GM21423 (cell line): ENCODE data around the gene BTBD18.

Experiments
- ATAC-seq: cut with Tn5 transposase; IDR thresholded peaks from one replicate; pipeline ENCODE4 v1.9.1; 2021; ENCODE audit warnings: mild to moderate bottlenecking, moderate library complexity; ENCODE audit not compliant: unreplicated experiment

Gene BTBD18, protein sequence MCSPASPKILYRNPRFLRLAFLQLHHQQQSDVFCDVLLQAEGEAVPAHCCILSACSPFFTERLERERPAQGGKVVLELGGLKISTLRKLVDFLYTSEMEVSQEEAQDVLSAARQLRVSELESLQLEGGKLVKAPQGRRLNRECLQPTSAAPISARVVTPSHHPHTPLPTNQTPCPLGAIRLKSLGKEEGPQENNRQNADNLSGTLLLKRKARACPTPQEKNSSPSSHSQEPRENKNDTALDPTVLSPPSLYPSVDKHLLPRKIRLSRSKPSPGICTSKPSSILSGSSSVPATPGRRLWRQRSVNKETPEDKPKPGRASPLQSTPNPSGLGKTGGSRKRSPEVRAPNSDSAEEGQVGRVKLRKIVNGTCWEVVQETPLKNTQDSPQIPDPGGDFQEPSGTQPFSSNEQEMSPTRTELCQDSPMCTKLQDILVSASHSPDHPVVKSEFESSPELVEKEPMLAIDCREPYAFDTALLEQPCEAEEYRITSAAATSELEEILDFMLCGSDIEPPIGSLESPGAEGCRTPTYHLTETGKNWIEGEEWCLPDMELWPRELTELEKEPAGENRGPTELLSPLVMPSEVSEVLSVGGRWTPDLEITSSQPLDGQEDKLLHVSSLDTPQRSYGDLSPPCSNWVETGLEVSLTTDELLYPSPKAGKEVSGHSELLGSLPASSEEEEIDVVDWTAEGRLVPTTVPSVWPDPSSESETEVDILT

DNA sequence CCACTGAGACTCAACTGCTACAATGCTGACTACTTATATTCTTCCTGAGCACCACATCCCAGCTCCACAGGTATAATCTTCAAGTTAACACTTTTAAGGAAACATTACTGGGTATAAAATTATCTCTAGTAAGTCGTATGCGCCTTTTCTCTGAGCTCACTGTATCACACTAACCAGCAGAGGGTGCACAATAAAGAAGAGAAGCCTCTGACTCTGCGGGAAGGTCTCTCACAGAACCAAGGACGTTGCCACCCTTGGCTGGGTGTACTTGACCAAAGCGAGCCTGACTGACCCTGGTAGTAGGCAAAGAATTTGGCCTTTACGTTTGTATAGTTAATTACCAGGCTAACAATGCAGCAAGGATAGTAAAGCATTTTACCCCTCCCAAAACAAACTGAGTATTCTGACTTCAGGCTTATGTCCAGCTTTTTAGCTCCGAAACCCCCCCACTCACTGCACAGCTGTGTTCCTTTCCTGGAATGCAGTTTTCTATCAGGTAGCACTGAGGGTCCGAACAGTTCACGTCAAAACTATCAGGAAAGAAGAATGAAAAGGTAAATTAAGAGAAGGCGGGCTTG, at the start of gene BTBD18:
Gene BTBD18 (minus strand): TSS at position 144 of the 578 bp plus-strand sequence. CDS start 631 bp downstream, outside the sequence.
- ATAC-seq: no peak

DNA sequence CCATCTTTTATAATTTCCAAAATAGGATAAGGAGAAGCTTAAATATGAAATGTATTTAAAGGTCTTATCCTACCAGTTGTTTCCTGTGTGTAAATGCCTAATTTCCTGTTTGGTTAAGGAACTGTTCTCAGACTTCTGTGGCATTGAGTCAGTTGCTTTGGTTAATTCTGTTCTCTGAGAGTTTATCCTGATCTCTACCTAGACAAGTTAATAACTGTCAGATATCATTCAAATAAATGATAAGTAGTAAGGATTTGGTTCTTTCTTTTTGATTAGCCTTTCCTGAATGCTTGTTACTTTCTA, 49.5 kb upstream of the BTBD18 start:
- no peak for ATAC-seq

DNA sequence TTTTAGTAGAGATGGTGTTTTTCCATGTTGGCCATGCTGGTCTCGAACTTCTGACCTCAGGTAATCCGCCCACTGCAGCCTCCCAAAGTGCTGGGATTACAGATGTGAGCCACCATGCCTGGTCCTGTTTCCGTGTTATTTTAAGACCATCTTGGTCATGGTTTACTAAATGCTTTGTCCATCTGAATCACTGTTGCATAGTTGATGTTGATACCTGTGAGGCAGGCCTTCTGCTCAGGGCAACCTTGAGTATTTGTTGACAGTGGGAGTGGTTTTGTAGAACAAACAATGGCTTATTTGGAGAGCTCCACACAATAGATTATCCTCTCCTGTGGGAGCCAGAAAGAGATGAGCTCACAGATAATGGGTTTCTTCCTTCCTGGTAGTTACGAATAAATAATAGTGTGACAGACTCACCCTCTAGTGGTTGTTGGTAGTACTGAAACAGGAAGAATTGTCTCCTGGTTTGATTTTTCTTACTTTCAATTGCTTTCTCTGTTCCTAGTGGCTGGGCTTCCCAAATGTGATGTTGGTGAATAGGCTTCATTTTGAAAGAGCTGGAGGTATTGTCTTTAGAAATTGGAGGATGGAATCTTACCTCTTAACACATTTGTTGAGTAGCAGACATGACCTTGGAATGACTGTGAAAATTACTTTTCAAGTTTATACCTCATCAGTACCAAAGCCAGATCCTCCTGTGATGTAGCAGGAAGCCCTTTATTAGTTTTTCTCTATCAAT, 49.0 kb upstream of the BTBD18 start:
- ATAC-seq: peak; percentile 87

DNA sequence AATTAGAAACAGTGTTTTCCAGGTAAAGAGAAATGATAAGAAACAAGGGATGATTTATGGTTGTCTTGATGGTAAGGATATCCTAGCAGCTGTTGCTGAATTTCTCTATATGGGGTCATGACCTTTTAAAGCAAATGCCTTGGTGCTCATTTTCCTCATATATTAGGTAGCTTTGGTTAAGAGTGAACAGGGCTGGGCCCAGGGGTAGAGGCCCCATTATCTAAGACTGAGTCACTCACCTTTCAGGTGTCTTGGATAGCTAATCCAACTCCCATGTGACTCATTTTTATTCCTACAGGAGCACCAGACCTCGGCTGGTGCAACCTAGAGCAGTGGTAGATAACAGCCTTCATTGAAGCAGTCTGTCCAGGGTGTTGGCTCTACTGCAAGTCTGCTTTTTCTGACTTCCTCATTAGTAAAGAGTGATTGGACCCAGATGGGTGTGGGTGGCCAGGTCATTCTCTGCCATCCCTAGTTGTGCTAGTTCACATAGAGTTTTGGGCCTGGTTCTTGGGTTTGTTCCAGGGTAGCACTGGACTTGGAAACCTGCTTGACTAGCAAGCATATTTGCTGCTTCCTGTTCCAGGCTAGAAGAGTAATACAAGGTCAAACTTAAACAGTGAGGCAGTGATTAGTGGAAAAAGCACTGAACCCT, 47.4 kb upstream of the BTBD18 start:
- no peak for ATAC-seq

DNA sequence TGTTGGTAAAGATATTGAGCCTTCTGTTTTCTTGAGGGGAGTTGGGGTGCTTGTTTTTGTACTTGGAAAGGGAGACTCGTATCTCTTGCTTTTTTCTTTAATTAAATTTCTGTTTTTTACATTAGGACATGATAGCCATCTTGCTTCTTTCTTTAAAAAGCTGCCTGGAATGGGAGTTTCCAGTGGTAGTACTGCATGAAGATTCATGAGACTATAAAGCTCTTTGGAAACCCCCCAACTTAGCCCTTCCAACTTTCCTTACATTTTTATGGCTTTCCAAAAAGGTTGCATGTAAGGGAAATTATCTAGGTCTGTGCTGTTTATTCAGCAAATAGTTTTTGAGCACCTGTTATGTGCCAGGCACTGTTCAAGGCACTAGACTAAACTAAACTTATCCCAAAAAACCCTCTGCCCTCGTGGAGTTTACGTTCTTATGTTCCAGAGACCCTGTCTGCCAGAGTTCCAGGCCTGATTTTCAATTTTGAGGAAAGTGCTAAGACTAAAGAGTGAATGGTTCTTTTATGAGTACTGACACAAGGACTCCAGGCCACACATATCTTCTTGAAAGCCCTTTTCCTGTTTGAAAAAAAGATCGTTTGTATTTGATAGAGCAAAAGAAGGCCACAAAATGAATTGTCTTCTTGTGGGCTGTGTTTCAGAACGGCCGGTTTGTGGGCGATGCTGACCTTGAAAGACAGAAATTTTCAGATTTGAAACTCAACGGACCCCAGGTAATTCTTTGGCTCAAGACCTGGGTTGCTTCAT, 41.9 kb upstream of the BTBD18 start:
- no peak for ATAC-seq

DNA sequence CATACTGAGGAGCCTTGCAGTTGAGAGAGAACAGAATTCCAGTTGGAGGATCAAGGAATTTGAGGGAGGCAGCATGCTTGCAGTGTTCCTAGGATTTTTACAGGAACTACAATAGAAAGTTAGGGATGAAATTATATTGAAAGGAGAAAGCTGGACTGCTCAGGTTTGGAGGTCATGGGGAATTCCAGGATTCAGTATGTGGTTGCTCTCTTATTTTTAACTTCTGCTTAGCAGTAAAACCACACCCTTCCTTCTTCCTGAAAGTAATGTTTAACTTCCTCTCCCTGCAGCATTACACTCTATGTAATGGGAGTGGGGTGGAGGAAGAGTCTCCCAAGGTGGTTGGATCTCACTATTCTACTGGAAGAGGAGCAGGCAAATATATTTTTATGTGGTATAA, 41.3 kb upstream of the BTBD18 start:
- ATAC-seq: no peak

DNA sequence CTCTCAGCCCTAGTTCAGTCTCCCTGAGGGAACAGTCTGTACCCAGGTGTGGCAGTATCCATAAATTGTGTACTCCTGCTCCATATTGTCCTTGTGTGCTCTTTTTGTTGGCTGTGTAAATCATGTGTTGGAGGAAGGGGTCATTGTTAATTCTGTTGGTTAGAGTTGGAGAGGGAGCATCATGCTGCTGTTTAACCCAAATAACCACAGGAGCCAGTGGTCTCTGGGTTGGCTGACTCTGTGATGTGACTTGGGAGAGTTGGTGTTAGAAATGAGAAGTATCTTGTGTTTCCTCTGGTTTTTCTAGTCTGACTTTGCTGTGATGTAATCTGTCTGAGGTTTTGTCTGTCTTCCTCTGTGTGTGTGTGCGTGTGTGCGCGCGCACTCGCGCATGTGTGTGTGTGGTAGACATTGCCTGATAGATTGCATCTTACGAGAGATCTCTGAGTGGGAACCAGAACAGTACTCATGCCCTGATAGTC, 40.5 kb upstream of the BTBD18 start:
- peak; percentile 76 for ATAC-seq

DNA sequence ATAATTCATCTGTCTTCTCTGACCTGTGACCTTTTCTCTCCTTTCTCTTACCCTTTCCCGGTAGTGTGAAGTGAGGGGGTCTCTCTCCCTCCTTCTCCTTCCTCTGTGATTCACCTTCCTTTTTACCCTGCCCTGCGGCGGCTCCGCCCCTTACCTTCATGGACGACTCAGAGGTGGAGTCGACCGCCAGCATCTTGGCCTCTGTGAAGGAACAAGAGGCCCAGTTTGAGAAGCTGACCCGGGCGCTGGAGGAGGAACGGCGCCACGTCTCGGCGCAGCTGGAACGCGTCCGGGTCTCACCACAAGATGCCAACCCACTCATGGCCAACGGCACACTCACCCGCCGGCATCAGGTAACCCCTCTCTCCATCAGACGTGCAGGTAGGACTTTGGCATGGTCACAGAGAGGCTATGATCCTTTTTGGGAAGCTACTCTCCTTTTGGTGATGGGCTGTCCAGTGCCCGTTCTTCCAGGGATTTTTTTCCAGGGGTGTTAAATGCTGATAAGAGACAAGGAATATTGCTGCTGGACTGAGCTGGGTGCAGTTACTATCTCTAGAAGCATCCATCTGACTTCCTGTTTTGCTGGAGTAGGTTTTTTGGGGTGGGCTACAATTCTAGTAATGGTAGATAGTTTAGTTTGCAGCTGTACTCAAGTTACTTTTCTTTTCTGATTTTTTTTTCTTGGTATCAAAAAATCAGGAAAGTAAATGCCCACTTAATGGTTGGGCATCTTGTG, 39.9 kb upstream of the BTBD18 start:
- no peak for ATAC-seq

DNA sequence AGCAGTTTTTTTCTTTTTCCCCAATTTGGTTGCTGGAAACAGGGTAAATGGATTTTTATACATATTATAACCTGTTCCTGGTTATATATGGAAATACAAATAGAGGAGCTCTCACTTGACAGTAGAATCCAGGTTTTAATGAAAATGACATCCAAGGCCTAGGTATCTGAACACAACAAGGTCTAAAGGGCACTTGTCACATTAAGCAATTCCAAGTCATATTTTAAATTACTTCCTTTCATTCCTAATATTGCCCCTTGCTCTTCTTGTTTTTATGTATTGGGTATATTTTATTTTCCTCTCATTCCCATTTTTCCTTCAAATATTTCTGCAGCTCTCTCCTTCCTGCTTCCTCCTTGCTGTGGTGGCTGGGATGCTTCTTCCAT, 37.1 kb upstream of the BTBD18 start:
- no peak for ATAC-seq

DNA sequence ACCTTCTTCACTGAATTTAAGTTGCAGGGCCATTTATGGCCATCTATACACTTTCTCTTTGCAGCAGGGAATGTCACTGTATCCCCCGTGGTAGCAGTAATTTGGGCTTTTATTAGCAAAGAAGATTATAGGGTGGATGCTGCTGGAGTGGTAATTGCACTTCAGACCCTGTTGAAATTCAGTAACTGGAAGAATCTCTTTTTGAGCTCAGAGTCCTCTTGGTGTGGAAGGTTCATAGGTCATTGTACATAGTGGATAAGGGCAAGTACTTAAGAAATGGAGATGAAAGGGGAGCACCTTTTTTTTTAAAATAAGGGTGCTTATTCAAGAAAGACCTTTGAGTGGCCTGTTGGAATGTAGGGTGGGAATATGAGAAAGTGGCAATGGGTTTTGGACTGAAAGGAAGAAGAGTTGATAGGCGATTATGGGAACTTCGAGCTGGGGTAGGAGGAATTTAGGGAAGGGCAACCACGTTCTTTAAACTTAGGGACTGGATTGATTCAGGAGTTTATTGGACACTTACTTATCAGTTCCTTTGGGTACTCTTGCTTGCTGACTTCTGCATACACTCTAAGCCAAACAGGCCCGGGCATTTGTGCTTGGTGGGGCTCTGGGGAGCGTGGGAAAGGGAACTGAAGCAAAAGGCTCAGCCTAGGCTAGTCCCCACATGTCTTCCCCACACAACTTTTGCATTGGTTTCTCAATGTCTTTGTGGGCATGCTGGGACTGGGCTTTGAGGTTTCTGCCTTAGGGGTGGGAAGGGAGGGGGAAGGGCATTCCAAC, 36.5 kb upstream of the BTBD18 start:
- ATAC-seq: peak; percentile 34

DNA sequence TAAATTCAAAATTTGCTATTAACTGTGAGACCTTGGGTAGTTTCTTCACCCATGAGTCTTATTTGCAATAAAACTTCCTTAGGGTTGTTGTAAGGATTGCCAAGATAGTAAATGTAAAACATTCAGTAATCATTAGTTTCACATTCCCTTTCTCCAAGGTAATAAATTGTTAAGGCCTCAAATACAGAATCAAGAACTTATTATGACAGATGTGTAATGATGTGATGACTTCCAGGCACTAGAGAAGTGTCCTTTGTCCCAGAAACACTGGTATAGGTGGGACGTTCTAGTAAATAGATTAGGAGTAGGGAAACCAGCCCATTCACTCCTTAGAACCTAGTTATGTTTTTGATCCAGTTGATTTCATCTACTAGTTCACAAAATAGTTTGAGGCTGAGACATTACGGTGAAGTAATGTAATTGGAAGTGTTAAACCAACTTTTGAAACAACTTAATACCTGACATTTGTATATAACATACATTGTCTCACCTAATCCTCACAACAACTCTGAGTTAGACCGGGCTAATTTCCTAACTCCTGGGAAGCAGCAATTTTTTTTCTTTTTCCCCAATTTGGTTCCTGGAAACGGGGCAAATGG, 35.5 kb upstream of the BTBD18 start:
- ATAC-seq: no peak

DNA sequence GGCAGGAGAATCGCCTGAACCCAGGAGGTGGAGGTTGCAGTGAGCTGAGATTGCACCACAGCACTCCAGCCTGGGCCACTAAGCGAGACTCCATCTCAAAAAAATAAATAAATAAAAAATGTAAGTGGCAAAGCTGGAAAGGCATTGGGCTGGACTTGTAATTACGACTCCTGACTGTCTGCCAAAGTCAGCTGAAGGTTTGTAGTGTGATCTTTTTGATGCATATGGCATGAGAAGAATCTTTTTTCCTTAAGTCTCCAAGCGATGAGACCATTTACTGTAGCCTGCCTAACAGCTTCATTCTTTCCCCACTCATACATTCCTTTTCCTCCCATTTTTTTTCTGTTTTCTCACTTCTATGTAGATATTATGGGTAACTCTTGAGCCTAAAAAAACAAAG, 34.8 kb upstream of the BTBD18 start:
- no peak for ATAC-seq

DNA sequence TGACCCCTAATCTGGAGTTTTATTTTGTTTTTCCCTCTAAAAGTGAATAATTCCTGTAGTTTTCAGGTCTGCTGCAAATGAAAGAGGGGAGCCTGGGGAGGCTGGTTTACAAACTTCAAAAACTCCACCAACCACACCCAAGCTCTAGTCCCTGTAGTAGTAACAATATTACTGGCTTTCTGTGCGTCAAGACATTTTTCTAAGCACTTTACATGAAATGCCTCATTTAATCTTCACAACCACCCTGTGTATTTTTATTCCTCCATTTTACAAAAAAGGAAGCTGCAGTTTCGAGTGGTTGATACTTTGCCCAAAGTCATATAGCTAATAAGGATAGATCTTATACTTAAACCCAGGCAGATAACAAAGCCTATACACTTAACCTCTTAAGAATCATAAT, 33.5 kb upstream of the BTBD18 start:
- peak; percentile 54 for ATAC-seq

DNA sequence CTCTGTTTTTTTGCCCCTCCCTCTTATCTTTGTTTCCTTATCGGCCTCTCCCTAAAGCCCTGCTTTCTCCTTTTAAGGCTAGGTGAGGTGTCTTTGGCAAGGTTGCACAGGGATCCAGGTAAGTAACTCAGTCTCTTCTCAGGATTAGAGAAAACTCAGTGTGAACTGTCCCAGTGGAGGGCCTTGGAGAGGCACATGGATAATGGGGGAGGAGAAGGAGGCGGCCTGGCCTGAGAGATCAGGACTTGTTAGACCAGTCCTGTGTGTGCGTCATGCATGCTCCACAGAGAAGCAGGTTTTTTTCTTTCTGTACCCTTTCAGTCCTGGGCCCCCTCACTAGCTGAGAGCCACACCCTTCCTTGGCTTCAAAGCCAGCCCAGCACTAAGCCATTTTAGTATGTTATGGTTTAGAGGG, 29.9 kb upstream of the BTBD18 start:
- no peak for ATAC-seq

DNA sequence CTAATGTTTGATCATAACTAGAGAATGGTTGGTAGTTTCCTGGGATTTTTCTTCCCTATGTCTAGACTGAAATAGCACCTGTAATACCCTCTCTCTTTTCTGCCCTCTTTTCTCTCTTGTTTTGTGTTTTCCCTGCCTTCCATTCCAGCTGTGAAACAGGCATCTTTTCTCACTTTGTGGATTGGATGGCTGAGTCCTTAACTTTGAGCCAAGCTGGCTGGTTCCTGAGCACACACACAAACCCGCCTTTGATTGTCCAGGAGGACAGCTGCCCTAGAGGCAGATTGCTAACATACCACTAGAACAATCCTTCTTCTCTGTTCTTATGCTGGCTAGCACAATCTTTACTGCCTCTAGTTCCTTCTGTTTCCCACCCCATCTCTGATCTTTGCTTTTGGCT, 27.7 kb upstream of the BTBD18 start:
- ATAC-seq: no peak

DNA sequence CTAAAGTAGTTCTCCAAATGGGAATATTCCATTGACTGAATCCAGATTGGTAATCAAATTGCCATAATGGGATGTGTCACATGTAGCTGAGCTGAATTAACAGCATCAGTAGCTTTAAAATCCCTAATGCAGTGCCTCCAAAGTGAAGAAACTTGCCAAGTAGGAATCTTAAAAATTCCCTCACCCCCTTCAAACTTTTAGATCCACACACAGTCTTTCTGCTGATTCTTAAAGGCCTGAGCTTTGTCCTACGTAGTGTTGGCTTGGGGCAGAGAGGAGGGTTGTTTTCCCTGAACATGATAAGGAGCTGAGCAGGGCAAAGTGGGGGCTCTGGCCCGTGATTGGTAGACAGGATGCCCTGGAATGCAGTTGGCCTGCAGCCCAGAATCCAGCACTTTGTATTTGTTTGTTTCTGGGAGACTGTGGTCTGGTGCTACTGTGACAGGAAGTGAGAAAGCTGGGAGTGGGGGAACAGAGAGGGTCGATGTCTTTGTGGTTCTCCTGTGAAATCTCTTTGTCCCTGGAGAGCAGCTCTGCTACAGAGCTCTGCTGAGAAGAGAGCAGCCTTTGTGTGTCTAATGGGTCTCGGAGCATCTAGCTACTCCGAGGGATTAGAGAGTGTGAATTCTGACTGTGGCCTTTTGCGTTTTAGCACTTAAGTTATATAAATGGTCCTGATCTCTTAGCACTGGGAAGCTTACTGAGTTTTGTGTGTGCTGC, 26.9 kb upstream of the BTBD18 start:
- ATAC-seq: no peak

DNA sequence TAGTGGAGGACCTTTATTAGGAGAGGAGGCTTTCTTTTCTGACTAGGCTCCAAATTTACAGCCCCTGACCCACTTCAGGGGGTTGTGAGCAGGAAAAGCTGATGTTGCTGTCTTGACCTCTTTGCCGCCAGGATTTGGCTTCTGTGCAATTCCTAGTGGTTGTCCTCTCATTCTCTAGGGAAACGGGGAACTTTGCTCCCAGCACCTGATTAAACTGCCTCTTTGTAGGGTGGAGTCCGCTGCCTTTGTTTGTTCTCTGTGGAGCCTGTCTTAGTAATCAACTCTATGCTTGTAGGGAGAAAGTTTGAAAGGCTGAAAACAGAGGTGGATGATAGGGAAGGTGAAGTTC, 26.3 kb upstream of the BTBD18 start:
- no peak for ATAC-seq
